ENCODE data around the gene MEP1B. TPM values are rescaled to one million over a fixed set of nuclear protein-coding genes. Genes with fewer than 3 reads are reported as not detected.
"Not testable (repeated sequence)": the region's sequence is repeated elsewhere in the genome, so short reads cannot be mapped to it uniquely, and the experiment has no call there.

Gene MEP1B
- total RNA-seq, 2 donors from 2014 or later, result not detected

GRCh38 chr18:32213693-32214092 is 23.9 kb downstream of the MEP1B start:
- H3K27ac ChIP-seq, result no peak overlapping the region
- no peaks in the 10 kb centered on the region for H3K9me3 ChIP-seq
- H3K27me3 ChIP-seq, result no peaks in the 10 kb centered on the region
- no peak overlapping the region for H3K4me3 ChIP-seq
- TF ChIP-seq POLR2A (IDR thresholded peaks at IDR 0.05) (no peak), CTCF (IDR thresholded peaks at IDR 0.05) (no peak)
- intact Hi-C loops (cut with DNase I), result no loop called here
- ATAC-seq, result no peak
- H3K36me3 ChIP-seq (replicated peaks in 1 of 2; ENCODE audit: insufficient read depth in 1 of 2, low read depth in 2 of 2), result no peaks in the 10 kb centered on the region
- H3K4me1 ChIP-seq, result peaks cover 1% of the 10 kb centered on the region
- DNase-seq, result peak in 2 of 4 donors; percentile 3 to 10
- WGBS, 2 donors, result 57 to 61% methylated on average over 2 of the region's 2 CpGs

GRCh38 chr18:32216390-32216789 is 26.6 kb downstream of the MEP1B start:
- no peak for TF ChIP-seq POLR2A (IDR thresholded peaks at IDR 0.05)
- TF ChIP-seq CTCF (IDR thresholded peaks at IDR 0.05), result no peak
- no peaks in the 10 kb centered on the region for H3K36me3 ChIP-seq (replicated peaks in 1 of 2; ENCODE audit: insufficient read depth in 1 of 2, low read depth in 2 of 2)
- no peak overlapping the region for H3K4me3 ChIP-seq
- no peaks in the 10 kb centered on the region for H3K4me1 ChIP-seq
- no peaks in the 10 kb centered on the region for H3K9me3 ChIP-seq
- DNase-seq (no peak), ATAC-seq (no peak)
- WGBS, 2 donors, result 100% methylated on average over 2 of the region's 2 CpGs
- intact Hi-C loops (cut with DNase I), result no loop called here
- H3K27me3 ChIP-seq, result no peaks in the 10 kb centered on the region
- H3K27ac ChIP-seq, result no peak overlapping the region

- TF ChIP-seq POLR2A (IDR thresholded peaks at IDR 0.05) (no peak), CTCF (IDR thresholded peaks at IDR 0.05) (no peak)
- DNase-seq, result no peak
- Histone ChIP-seq H3K27ac (no peak overlapping the region), H3K27me3 (no peaks in the 10 kb centered on the region), H3K9me3 (no peaks in the 10 kb centered on the region), H3K4me1 (no peaks in the 10 kb centered on the region), H3K4me3 (no peak overlapping the region), H3K36me3 (replicated peaks in 1 of 2; ENCODE audit: insufficient read depth in 1 of 2, low read depth in 2 of 2) (no peaks in the 10 kb centered on the region)
- intact Hi-C loops (cut with DNase I), result no loop called here
- 69 to 83% methylated on average over 3 of the region's 3 CpGs for WGBS, 2 donors
- no peak for ATAC-seq
These were observed 29.7 kb downstream of the MEP1B start for GRCh38 chr18:32219431-32220018.

- not testable (repeated sequence) for DNase-seq, H3K9me3 ChIP-seq
These were observed 43.5 kb downstream of the MEP1B start for GRCh38 chr18:32233348-32233747.

GRCh38 chr18:32237049-32237448 is 47.2 kb downstream of the MEP1B start:
- DNase-seq (no peak), ATAC-seq (no peak)
- Histone ChIP-seq H3K36me3 (replicated peaks in 1 of 2; ENCODE audit: insufficient read depth in 1 of 2, low read depth in 2 of 2) (no peaks in the 10 kb centered on the region), H3K4me3 (no peak overlapping the region), H3K4me1 (no peaks in the 10 kb centered on the region), H3K27me3 (no peaks in the 10 kb centered on the region), H3K9me3 (no peaks in the 10 kb centered on the region), H3K27ac (no peak overlapping the region)
- 53 to 63% methylated on average over 3 of the region's 3 CpGs for WGBS, 2 donors
- intact Hi-C loops (cut with DNase I), result no loop called here
- TF ChIP-seq POLR2A (IDR thresholded peaks at IDR 0.05), result no peak
- no peak for TF ChIP-seq CTCF (IDR thresholded peaks at IDR 0.05)

More at GRCh38 chr18:32233348-32233747, 43.5 kb downstream of the MEP1B start:
- H3K36me3 ChIP-seq (replicated peaks in 1 of 2; ENCODE audit: insufficient read depth in 1 of 2, low read depth in 2 of 2); H3K27me3 ChIP-seq; ATAC-seq; H3K4me3 ChIP-seq; H3K27ac ChIP-seq; intact Hi-C loops (cut with DNase I); H3K4me1 ChIP-seq: not testable (repeated sequence)
- WGBS, 2 donors, result 91 to 95% methylated on average over 12 to 15 of the region's 15 CpGs
